ENCODE results near the gene SNX6. TPM values are rescaled to one million over a fixed set of nuclear protein-coding genes. Genes with fewer than 3 reads are reported as not detected.

Gene SNX6
- total and polyA plus RNA-seq, 9 of the 15 experiments (the other 6 are each of a cell fraction or from before 2014, with no cell fraction given), result 34.6 to 111 (median 57.5) TPM

- TF ChIP-seq MGA (IDR thresholded peaks at IDR 0.05), result peak; percentile 40
- TF ChIP-seq TAL1 (IDR thresholded peaks at IDR 0.05), result no peak
- no peak for TF ChIP-seq ETV6 (IDR thresholded peaks at IDR 0.05; ENCODE audit: borderline replicate concordance in 1 of 2, low read depth in 2 of 2, low read length in 1 of 2)
- no peak for TF ChIP-seq ETV6 (CRISPR knock-in tag; IDR thresholded peaks at IDR 0.05; ENCODE audit: borderline replicate concordance)
- TF ChIP-seq SPI1 (IDR thresholded peaks at IDR 0.05; ENCODE audit: borderline replicate concordance, low read depth, low read length), result peak; percentile 51; the same call in 1 of the 2 replicates
- TF ChIP-seq MLLT1 (IDR thresholded peaks at IDR 0.05), result no peak
- no peak for TF ChIP-seq BCLAF1 (IDR thresholded peaks at IDR 0.05; ENCODE audit: borderline replicate concordance in 1 of 2, control insufficient read depth in 1 of 2, low read depth in 2 of 2, low read length in 1 of 2)
- TF ChIP-seq TCF7L2 (IDR thresholded peaks at IDR 0.05; ENCODE audit: low read depth, low read length), result no peak
- TF ChIP-seq GATAD2A (IDR thresholded peaks at IDR 0.05), result no peak
- TF ChIP-seq KDM4B (IDR thresholded peaks at IDR 0.05; ENCODE audit: borderline replicate concordance in 2 of 2, low read depth in 1 of 2), result no peak
- no peak for TF ChIP-seq CEBPB (tag; IDR thresholded peaks at IDR 0.05)
These were observed 90.4 kb downstream of the SNX6 start, which contains the start of gene EAPP (continued) for GRCh38 chr14:34539407-34540180.

Data from K562 (cell line).